ENCODE results near the gene CLN6. TPM values are rescaled to one million over a fixed set of nuclear protein-coding genes. Genes with fewer than 3 reads are reported as not detected.
A peak's percentile ranks its signal among the peaks of the same experiment; 100 is the strongest.

Gene CLN6
- total RNA-seq, 4 donors from 2014 or later = 20.3 to 38.1 (median 27.9) TPM

GRCh38 chr15:68190048-68190447 lies 39.5 kb downstream of the CLN6 start:
- no peak for DNase-seq (ENCODE audit: low spot score in 2 of 2)
- Histone ChIP-seq H3K27ac (no peak overlapping the region), H3K27me3 (no peaks in the 10 kb centered on the region), H3K4me3 (no peak overlapping the region), H3K4me1 (peaks cover 28% of the 10 kb centered on the region), H3K36me3 (peaks cover 28% of the 10 kb centered on the region), H3K9me3 (no peaks in the 10 kb centered on the region)
- 93% methylated on average over 4 of the region's 4 CpGs for WGBS
- TF ChIP-seq EP300 (IDR thresholded peaks at IDR 0.05) = no peak
- no peak for TF ChIP-seq CTCF (IDR thresholded peaks at IDR 0.05)
- TF ChIP-seq POLR2A (IDR thresholded peaks at IDR 0.05) = no peak
- TF ChIP-seq POLR2AphosphoS5 (IDR thresholded peaks at IDR 0.05) = no peak

- 83% methylated on average over 2 of the region's 2 CpGs for WGBS
- TF ChIP-seq EP300 (IDR thresholded peaks at IDR 0.05) = no peak
- no peak for TF ChIP-seq POLR2AphosphoS5 (IDR thresholded peaks at IDR 0.05)
- TF ChIP-seq CTCF (IDR thresholded peaks at IDR 0.05) = no peak
- no peak for TF ChIP-seq POLR2A (IDR thresholded peaks at IDR 0.05)
These were observed 40.9 kb downstream of the CLN6 start for GRCh38 chr15:68188647-68189046.

GRCh38 chr15:68187559-68187958 lies 42.0 kb downstream of the CLN6 start:
- Histone ChIP-seq H3K27me3 (no peaks in the 10 kb centered on the region), H3K27ac (peak overlapping the region; percentile 73), H3K36me3 (peaks cover 44% of the 10 kb centered on the region), H3K4me1 (peaks cover 28% of the 10 kb centered on the region), H3K9me3 (no peaks in the 10 kb centered on the region), H3K4me3 (peak overlapping the region; percentile 13)
- TF ChIP-seq POLR2AphosphoS5 (IDR thresholded peaks at IDR 0.05) (peak in 1 of 3 donors; percentile 41), EP300 (IDR thresholded peaks at IDR 0.05) (no peak)
- no peak for DNase-seq (ENCODE audit: low spot score in 2 of 2)
- WGBS = 27% methylated on average over 9 of the region's 9 CpGs

More at GRCh38 chr15:68188647-68189046, 40.9 kb downstream of the CLN6 start:
- no peak overlapping the region for H3K4me3 ChIP-seq
- H3K9me3 ChIP-seq = no peaks in the 10 kb centered on the region
- no peaks in the 10 kb centered on the region for H3K27me3 ChIP-seq
- DNase-seq (ENCODE audit: low spot score in 2 of 2) = no peak
- peaks cover 28% of the 10 kb centered on the region for H3K4me1 ChIP-seq
- peak overlapping the region; percentile 73 for H3K27ac ChIP-seq
- peaks cover 42% of the 10 kb centered on the region for H3K36me3 ChIP-seq

GRCh38 chr15:68186671-68187397 lies 42.7 kb downstream of the CLN6 start:
- peak overlapping the region; percentile 73 for H3K27ac ChIP-seq
- H3K9me3 ChIP-seq = no peaks in the 10 kb centered on the region
- no peak for DNase-seq (ENCODE audit: low spot score in 2 of 2)
- peaks cover 28% of the 10 kb centered on the region for H3K4me1 ChIP-seq
- no peak for TF ChIP-seq CTCF (IDR thresholded peaks at IDR 0.05)
- TF ChIP-seq POLR2A (IDR thresholded peaks at IDR 0.05) = no peak
- no peak for TF ChIP-seq POLR2AphosphoS5 (IDR thresholded peaks at IDR 0.05)
- TF ChIP-seq EP300 (IDR thresholded peaks at IDR 0.05) = no peak
- H3K36me3 ChIP-seq = peaks cover 41% of the 10 kb centered on the region
- H3K4me3 ChIP-seq = no peak overlapping the region
- WGBS = 70% methylated on average over 5 of the region's 5 CpGs
- no peaks in the 10 kb centered on the region for H3K27me3 ChIP-seq

- TF ChIP-seq EP300 (IDR thresholded peaks at IDR 0.05) (no peak), POLR2A (IDR thresholded peaks at IDR 0.05) (no peak), POLR2AphosphoS5 (IDR thresholded peaks at IDR 0.05) (no peak), CTCF (IDR thresholded peaks at IDR 0.05) (no peak)
- Histone ChIP-seq H3K27me3 (no peaks in the 10 kb centered on the region), H3K4me3 (no peak overlapping the region), H3K4me1 (peaks cover 28% of the 10 kb centered on the region), H3K36me3 (peaks cover 53% of the 10 kb centered on the region), H3K27ac (no peak overlapping the region), H3K9me3 (no peaks in the 10 kb centered on the region)
- 88% methylated on average over 5 of the region's 5 CpGs for WGBS
- DNase-seq (ENCODE audit: low spot score in 2 of 2) = no peak
These were observed 44.7 kb downstream of the CLN6 start for GRCh38 chr15:68184616-68185480.
